Progenitor cell of endocrine pancreas (in vitro differentiated cells): Measurements from ENCODE around the gene ADAMTS18. TPM values are rescaled to one million over a fixed set of nuclear protein-coding genes. Genes with fewer than 3 reads are reported as not detected.

Experiments
- DNase-seq: peaks from one replicate; pipeline ENCODE4 v3.0.0; 2021; ENCODE audit warnings: low spot score; ENCODE audit not compliant: unreplicated experiment
- H3K27ac Mint-ChIP-seq: 2 replicates; pipeline ENCODE4 v1.8.0; 2021; ENCODE audit warnings: mild to moderate bottlenecking, moderate library complexity, mixed read lengths
- H3K27me3 Mint-ChIP-seq: 2 replicates; pipeline ENCODE4 v1.8.0; 2021; ENCODE audit warnings: mixed read lengths
- H3K36me3 Mint-ChIP-seq: 2 replicates; pipeline ENCODE4 v1.8.0; 2022; ENCODE audit warnings: mixed read lengths; ENCODE audit not compliant: insufficient read depth
- H3K4me1 Mint-ChIP-seq: 2 replicates; pipeline ENCODE4 v1.8.0; 2021; ENCODE audit warnings: low read depth, mixed read lengths
- H3K4me3 Mint-ChIP-seq: 2 replicates; pipeline ENCODE4 v1.8.0; 2021; ENCODE audit warnings: low read depth, mild to moderate bottlenecking, moderate library complexity, mixed read lengths
- H3K9me3 Mint-ChIP-seq: 2 replicates; pipeline ENCODE4 v1.8.0; 2021; ENCODE audit warnings: low read depth, mixed read lengths
- total RNA-seq: library from RNA; stranded (reverse); gene quantifications from 2 replicates; pipeline ENCODE4 v1.2.1, GENCODE V29; 2021
- TF ChIP-seq, protein P1 (sequence below): fragments of 200-600 bp; sonication (generic); IDR thresholded peaks from one replicate; pipeline ENCODE4 v1.5.0; 2021; ENCODE audit warnings: antibody characterized with exemption, mild to moderate bottlenecking; ENCODE audit not compliant: unreplicated experiment

ADAMTS18 gene
- total RNA-seq, 1 donor from 2014 or later: 5.8 TPM

DNA sequence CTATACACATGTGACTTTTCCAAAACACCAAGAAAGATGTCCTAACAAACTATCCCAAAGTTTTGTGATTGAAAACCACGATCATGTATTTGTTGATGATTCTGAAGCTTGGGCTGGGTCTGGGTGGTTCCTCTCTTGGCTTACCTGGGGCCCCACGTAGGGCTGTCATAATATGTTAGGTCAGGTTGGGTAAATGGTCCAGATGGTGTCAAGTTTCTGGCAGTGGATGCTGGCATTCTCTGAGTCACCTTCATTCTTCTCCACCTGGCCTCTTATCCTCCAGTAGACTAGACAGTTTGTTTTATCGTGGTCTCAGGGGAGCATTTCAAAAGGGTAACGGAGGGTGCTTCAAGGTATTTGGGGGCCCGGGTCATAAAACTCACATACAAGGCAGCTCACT lies 196.2 kb downstream of the ADAMTS18 start:
- no peak overlapping the region for H3K27ac Mint-ChIP-seq
- peaks cover 4% of the 10 kb centered on the region for H3K9me3 Mint-ChIP-seq
- DNase-seq: no peak
- TF ChIP-seq, protein P1, sequence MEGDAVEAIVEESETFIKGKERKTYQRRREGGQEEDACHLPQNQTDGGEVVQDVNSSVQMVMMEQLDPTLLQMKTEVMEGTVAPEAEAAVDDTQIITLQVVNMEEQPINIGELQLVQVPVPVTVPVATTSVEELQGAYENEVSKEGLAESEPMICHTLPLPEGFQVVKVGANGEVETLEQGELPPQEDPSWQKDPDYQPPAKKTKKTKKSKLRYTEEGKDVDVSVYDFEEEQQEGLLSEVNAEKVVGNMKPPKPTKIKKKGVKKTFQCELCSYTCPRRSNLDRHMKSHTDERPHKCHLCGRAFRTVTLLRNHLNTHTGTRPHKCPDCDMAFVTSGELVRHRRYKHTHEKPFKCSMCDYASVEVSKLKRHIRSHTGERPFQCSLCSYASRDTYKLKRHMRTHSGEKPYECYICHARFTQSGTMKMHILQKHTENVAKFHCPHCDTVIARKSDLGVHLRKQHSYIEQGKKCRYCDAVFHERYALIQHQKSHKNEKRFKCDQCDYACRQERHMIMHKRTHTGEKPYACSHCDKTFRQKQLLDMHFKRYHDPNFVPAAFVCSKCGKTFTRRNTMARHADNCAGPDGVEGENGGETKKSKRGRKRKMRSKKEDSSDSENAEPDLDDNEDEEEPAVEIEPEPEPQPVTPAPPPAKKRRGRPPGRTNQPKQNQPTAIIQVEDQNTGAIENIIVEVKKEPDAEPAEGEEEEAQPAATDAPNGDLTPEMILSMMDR: no peak
- H3K27me3 Mint-ChIP-seq: peaks cover 27% of the 10 kb centered on the region
- H3K36me3 Mint-ChIP-seq: no peaks in the 10 kb centered on the region
- H3K4me1 Mint-ChIP-seq: peaks cover 15% of the 10 kb centered on the region
- H3K4me3 Mint-ChIP-seq: no peak overlapping the region

DNA sequence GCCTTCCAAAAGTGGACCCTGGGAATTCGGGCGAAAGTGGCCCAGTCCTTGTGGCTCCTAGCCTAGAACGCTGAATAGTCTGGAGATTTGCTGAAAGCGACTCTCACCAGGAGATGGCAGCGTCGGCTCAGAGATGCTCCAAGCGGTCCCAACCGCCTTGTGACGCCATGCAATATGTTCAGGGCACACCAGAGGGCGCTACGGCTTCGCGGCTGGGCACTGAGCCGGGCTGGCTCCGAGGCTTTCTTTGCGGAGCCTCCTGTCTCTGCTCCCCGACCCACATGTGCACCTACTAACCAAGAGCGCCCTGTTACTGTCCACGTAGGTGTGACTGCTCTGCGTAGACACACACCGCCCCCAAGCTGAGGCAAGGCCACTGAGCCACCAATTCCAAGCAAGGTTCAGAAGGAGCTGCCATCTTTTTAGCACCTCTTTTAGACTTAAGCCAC lies 198.7 kb downstream of the ADAMTS18 start:
- Mint-ChIP-seq H3K9me3 (no peaks in the 10 kb centered on the region), H3K4me3 (peak overlapping the region; percentile 9), H3K27ac (no peak overlapping the region), H3K27me3 (peaks cover 24% of the 10 kb centered on the region), H3K36me3 (no peaks in the 10 kb centered on the region), H3K4me1 (peaks cover 15% of the 10 kb centered on the region)
- TF ChIP-seq, protein P1: peak; percentile 100
- DNase-seq: peak; percentile 89

DNA sequence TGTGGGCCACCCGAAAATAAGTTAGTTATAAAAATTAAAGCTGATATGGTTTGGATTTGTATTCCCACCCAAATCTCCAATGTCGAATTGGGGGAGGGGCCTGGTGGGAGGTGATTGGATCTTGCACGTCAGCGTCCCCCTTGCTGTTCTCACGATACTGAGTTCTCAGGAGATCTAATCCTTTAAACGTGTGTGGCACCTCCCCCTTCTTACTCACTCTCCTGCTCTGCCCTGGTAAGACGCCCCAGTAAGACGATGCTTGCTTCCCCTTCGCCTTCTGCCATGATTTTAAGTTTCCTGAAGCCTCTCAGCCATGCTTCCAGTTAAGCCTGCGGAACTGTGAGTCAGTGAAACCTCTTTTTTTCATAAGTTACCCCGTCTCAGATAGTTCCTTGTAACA lies 200.2 kb downstream of the ADAMTS18 start:
- H3K9me3 Mint-ChIP-seq: no peaks in the 10 kb centered on the region
- DNase-seq: no peak
- H3K27me3 Mint-ChIP-seq: peaks cover 24% of the 10 kb centered on the region
- TF ChIP-seq, protein P1: no peak
- H3K36me3 Mint-ChIP-seq: no peaks in the 10 kb centered on the region
- H3K4me3 Mint-ChIP-seq: no peak overlapping the region
- peaks cover 15% of the 10 kb centered on the region for H3K4me1 Mint-ChIP-seq
- no peak overlapping the region for H3K27ac Mint-ChIP-seq

DNA sequence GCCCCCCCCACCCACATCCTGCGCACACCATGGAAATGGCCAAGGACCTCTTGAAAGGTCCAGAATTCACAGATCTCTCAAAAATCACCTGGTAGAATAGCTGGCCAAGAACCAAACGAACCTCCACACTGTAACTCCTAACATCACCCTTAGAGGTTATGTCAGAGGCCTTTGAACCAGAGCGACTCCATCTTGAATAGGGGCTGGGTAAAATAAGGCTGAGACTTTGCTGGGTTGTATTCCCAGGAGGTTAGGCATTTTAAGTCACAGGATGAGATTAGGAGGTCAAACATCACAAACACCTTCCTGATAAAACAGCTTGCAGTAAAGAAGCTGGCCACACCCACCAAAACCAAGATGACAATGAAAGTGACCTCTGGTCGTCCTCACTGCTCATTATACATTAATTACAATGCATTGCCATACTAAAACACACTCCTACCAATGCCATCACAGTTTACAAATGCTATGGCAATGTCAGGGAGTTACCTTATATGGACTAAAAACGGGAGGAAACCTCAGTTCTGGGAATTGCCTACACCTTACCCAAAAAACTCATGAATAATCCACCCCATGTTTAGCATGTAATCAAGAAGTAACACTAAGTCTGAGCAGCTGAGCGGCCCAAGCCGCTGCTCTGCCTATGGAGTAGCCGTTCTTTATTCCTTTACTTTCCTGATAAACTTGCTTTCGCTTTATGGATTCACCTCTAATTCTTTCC lies 200.9 kb downstream of the ADAMTS18 start:
- TF ChIP-seq, protein P1: no peak
- Mint-ChIP-seq H3K27me3 (peaks cover 18% of the 10 kb centered on the region), H3K36me3 (no peaks in the 10 kb centered on the region), H3K4me1 (peaks cover 15% of the 10 kb centered on the region), H3K27ac (no peak overlapping the region), H3K9me3 (no peaks in the 10 kb centered on the region), H3K4me3 (no peak overlapping the region)
- no peak for DNase-seq

Other genes starting within 250 kb of the ADAMTS18 start
- 55.0 and 55.4 TPM in 2 replicates for gene MON1B, start 243.8 kb downstream of the ADAMTS18 start, total RNA-seq
- gene SYCE1L, start 235.6 kb downstream of the ADAMTS18 start, total RNA-seq: 25.6 and 27.2 TPM in 2 replicates